ENCODE data around the gene FAM114A1.
"Not testable (repeated sequence)": the region's sequence is repeated elsewhere in the genome, so short reads cannot be mapped to it uniquely, and the experiment has no call there.

The FAM114A1 gene

GRCh38 chr4:38896940-38897339, 29.3 kb downstream of the FAM114A1 start:
- in situ Hi-C loops (cut with HindIII; ENCODE audit: low sequenced_read_pairs): loop anchor here (25.0 kb wide), 1 partner anchor 265 kb away; no protein-coding TSS in a partner anchor

- in situ Hi-C loops (cut with HindIII; ENCODE audit: low sequenced_read_pairs): loop anchor here (25.0 kb wide), 1 partner anchor 264 kb away; no protein-coding TSS in a partner anchor
Observed at GRCh38 chr4:38898245-38898644, 30.6 kb downstream of the FAM114A1 start.

GRCh38 chr4:38902221-38902620, 34.6 kb downstream of the FAM114A1 start:
- in situ Hi-C loops (cut with HindIII; ENCODE audit: low sequenced_read_pairs): no loop called here

GRCh38 chr4:38902695-38903094, 35.1 kb downstream of the FAM114A1 start:
- in situ Hi-C loops (cut with HindIII; ENCODE audit: low sequenced_read_pairs): no loop called here

GRCh38 chr4:38904090-38904666, 36.6 kb downstream of the FAM114A1 start:
- in situ Hi-C loops (cut with HindIII; ENCODE audit: low sequenced_read_pairs): no loop called here

- in situ Hi-C loops (cut with HindIII; ENCODE audit: low sequenced_read_pairs): no loop called here
Observed at GRCh38 chr4:38904682-38905081, 37.1 kb downstream of the FAM114A1 start.

GRCh38 chr4:38905652-38906385, 38.2 kb downstream of the FAM114A1 start:
- in situ Hi-C loops (cut with HindIII; ENCODE audit: low sequenced_read_pairs): no loop called here

GRCh38 chr4:38907696-38908270, 40.2 kb downstream of the FAM114A1 start:
- in situ Hi-C loops (cut with HindIII; ENCODE audit: low sequenced_read_pairs): no loop called here

GRCh38 chr4:38909015-38909414, 41.4 kb downstream of the FAM114A1 start:
- in situ Hi-C loops (cut with HindIII; ENCODE audit: low sequenced_read_pairs): no loop called here

- in situ Hi-C loops (cut with HindIII; ENCODE audit: low sequenced_read_pairs): no loop called here
Observed at GRCh38 chr4:38911257-38911656, 43.7 kb downstream of the FAM114A1 start.

GRCh38 chr4:38914854-38915253, 47.2 kb downstream of the FAM114A1 start:
- in situ Hi-C loops (cut with HindIII; ENCODE audit: low sequenced_read_pairs): no loop called here

GRCh38 chr4:38916267-38916666, 48.7 kb downstream of the FAM114A1 start:
- in situ Hi-C loops (cut with HindIII; ENCODE audit: low sequenced_read_pairs): not testable (repeated sequence)

GRCh38 chr4:38917481-38918025, 49.9 kb downstream of the FAM114A1 start:
- in situ Hi-C loops (cut with HindIII; ENCODE audit: low sequenced_read_pairs): no loop called here

- in situ Hi-C loops (cut with HindIII; ENCODE audit: low sequenced_read_pairs): no loop called here
Observed at GRCh38 chr4:38919494-38919893, 51.9 kb downstream of the FAM114A1 start.

GRCh38 chr4:38920186-38920585, 52.6 kb downstream of the FAM114A1 start:
- in situ Hi-C loops (cut with HindIII; ENCODE audit: low sequenced_read_pairs): no loop called here

- in situ Hi-C loops (cut with HindIII; ENCODE audit: low sequenced_read_pairs): no loop called here
Observed at GRCh38 chr4:38920677-38921076, 53.1 kb downstream of the FAM114A1 start.

GRCh38 chr4:38921151-38921550, 53.5 kb downstream of the FAM114A1 start:
- in situ Hi-C loops (cut with HindIII; ENCODE audit: low sequenced_read_pairs): no loop called here

GRCh38 chr4:38923746-38924145, 56.1 kb downstream of the FAM114A1 start:
- in situ Hi-C loops (cut with HindIII; ENCODE audit: low sequenced_read_pairs): no loop called here

- in situ Hi-C loops (cut with HindIII; ENCODE audit: low sequenced_read_pairs): no loop called here
Observed at GRCh38 chr4:38924353-38924752, 56.7 kb downstream of the FAM114A1 start.

GRCh38 chr4:38925492-38926413, 58.1 kb downstream of the FAM114A1 start:
- in situ Hi-C loops (cut with HindIII; ENCODE audit: low sequenced_read_pairs): no loop called here

- in situ Hi-C loops (cut with HindIII; ENCODE audit: low sequenced_read_pairs): no loop called here
Observed at GRCh38 chr4:38926896-38927295, 59.3 kb downstream of the FAM114A1 start.
